Measurements from ENCODE around the gene SCFD2.

DNA sequence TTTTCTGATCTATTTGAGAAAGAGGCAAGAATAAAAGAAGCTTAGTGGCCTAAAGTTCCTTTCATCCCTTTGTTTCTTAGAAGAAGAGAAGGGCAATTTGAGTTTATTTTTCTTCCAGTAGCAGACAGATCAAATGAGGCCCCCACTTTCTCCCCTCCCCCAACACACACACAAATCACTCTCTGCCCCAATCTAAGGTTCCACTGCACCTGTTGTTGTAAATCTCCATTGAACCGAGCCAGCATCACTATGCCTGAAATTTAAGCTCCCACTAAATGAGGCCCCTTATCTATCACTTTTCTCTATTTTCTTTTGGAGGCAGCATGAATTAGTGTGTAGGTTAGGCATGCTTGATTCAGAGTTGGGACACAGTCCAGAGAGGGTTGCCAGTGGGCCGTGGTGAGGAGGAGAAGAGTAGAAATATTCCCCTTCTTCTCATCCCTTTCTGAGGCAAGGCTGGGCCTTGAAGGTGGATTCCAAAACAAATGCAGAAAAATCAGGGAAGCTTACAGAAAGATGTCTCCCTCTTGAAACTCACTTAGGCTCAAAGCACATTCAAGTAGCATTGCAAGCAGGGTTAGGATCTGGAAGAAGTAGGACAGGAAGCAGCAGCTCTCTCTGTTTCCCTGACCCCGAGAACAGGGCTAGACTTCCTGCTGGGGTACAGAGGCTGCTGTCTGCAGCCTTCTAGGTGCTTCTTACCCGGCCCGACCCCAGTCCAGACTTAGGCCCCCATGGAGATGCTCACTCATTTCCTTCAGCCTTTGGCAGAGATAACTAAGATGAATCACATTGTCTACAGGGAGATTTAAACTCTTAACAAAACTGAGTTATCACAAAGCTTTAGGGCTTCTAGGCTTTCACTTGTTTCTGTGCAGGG lies 433.0 kb downstream of the SCFD2 start:
- TF ChIP-seq MXI1 (conservative IDR thresholded peaks at IDR 0.05; ENCODE audit: poor library complexity, severe bottlenecking) (no peak), RAD21 (conservative IDR thresholded peaks at IDR 0.05) (no peak), POLR2AphosphoS5 (IDR thresholded peaks at IDR 0.05) (no peak), SMC3 (conservative IDR thresholded peaks at IDR 0.05; ENCODE audit: poor library complexity) (no peak), EP300 (conservative IDR thresholded peaks at IDR 0.05; ENCODE audit: poor library complexity, severe bottlenecking) (no peak), TAF1 (IDR thresholded peaks at IDR 0.05; ENCODE audit: low read depth) (no peak), EZH2 (IDR thresholded peaks at IDR 0.05; ENCODE audit: borderline replicate concordance, insufficient read depth, low read length, poor library complexity, severe bottlenecking) (no peak)
- TF ChIP-seq, protein P1, sequence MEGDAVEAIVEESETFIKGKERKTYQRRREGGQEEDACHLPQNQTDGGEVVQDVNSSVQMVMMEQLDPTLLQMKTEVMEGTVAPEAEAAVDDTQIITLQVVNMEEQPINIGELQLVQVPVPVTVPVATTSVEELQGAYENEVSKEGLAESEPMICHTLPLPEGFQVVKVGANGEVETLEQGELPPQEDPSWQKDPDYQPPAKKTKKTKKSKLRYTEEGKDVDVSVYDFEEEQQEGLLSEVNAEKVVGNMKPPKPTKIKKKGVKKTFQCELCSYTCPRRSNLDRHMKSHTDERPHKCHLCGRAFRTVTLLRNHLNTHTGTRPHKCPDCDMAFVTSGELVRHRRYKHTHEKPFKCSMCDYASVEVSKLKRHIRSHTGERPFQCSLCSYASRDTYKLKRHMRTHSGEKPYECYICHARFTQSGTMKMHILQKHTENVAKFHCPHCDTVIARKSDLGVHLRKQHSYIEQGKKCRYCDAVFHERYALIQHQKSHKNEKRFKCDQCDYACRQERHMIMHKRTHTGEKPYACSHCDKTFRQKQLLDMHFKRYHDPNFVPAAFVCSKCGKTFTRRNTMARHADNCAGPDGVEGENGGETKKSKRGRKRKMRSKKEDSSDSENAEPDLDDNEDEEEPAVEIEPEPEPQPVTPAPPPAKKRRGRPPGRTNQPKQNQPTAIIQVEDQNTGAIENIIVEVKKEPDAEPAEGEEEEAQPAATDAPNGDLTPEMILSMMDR (IDR thresholded peaks at IDR 0.05; ENCODE audit: poor library complexity, severe bottlenecking), result no peak
- TF ChIP-seq, protein P2, sequence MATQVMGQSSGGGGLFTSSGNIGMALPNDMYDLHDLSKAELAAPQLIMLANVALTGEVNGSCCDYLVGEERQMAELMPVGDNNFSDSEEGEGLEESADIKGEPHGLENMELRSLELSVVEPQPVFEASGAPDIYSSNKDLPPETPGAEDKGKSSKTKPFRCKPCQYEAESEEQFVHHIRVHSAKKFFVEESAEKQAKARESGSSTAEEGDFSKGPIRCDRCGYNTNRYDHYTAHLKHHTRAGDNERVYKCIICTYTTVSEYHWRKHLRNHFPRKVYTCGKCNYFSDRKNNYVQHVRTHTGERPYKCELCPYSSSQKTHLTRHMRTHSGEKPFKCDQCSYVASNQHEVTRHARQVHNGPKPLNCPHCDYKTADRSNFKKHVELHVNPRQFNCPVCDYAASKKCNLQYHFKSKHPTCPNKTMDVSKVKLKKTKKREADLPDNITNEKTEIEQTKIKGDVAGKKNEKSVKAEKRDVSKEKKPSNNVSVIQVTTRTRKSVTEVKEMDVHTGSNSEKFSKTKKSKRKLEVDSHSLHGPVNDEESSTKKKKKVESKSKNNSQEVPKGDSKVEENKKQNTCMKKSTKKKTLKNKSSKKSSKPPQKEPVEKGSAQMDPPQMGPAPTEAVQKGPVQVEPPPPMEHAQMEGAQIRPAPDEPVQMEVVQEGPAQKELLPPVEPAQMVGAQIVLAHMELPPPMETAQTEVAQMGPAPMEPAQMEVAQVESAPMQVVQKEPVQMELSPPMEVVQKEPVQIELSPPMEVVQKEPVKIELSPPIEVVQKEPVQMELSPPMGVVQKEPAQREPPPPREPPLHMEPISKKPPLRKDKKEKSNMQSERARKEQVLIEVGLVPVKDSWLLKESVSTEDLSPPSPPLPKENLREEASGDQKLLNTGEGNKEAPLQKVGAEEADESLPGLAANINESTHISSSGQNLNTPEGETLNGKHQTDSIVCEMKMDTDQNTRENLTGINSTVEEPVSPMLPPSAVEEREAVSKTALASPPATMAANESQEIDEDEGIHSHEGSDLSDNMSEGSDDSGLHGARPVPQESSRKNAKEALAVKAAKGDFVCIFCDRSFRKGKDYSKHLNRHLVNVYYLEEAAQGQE (IDR thresholded peaks at IDR 0.05; ENCODE audit: borderline replicate concordance), result no peak
